Smooth muscle cell (in vitro differentiated cells): ENCODE results near the gene HLCS. TPM values are rescaled to one million over a fixed set of nuclear protein-coding genes. Genes with fewer than 3 reads are reported as not detected.

ENCODE experiments used
- DNase-seq: peaks from one replicate; lab custom pipeline; 2025; ENCODE audit not compliant: unreplicated experiment; lab: John Stamatoyannopoulos, UW
- H2AFZ ChIP-seq: fragments of 200-600 bp; sonication (generic); 2 replicates; pipeline ENCODE4 v1.6.0; 2016; ENCODE audit warnings: antibody characterized with exemption, low read depth, mild to moderate bottlenecking
- H3F3A ChIP-seq: fragments of 200-600 bp; sonication (generic); 2 replicates; pipeline ENCODE4 v1.6.0; 2017; ENCODE audit warnings: antibody characterized with exemption, low read depth
- H3K27ac ChIP-seq: fragments of 200-600 bp; sonication (generic); 2 replicates; pipeline ENCODE4 v1.5.1; 2016; ENCODE audit warnings: low read depth, mild to moderate bottlenecking
- H3K27me3 ChIP-seq: fragments of 200-600 bp; sonication (generic); 2 replicates; pipeline ENCODE4 v1.6.1; 2016; ENCODE audit warnings: low read depth, mild to moderate bottlenecking
- H3K36me3 ChIP-seq: fragments of 200-600 bp; sonication (generic); 2 replicates; pipeline ENCODE4 v1.5.1; 2016; ENCODE audit warnings: low read depth
- H3K4me1 ChIP-seq: fragments of 200-600 bp; sonication (generic); 2 replicates; pipeline ENCODE4 v1.5.1; 2016; ENCODE audit warnings: low read depth
- H3K4me2 ChIP-seq: fragments of 200-600 bp; sonication (generic); 2 replicates; pipeline ENCODE4 v1.6.0; 2016; ENCODE audit warnings: mild to moderate bottlenecking
- H3K4me3 ChIP-seq: fragments of 200-600 bp; sonication (generic); 2 replicates; pipeline ENCODE4 v1.5.1; 2016; ENCODE audit warnings: mild to moderate bottlenecking
- H3K79me2 ChIP-seq: fragments of 200-600 bp; sonication (generic); 2 replicates; pipeline ENCODE4 v1.6.0; 2016; ENCODE audit warnings: low read depth, mild to moderate bottlenecking
- H3K9ac ChIP-seq: fragments of 200-600 bp; sonication (generic); 2 replicates; pipeline ENCODE4 v1.6.0; 2016; ENCODE audit warnings: low read depth
- H3K9me3 ChIP-seq: fragments of 200-600 bp; sonication (generic); replicated peaks from 2 replicates; pipeline ENCODE4 v1.5.1; 2016; ENCODE audit warnings: low read depth
- H4K20me1 ChIP-seq: fragments of 200-600 bp; sonication (generic); 2 replicates; pipeline ENCODE4 v1.6.0; 2016; ENCODE audit warnings: low read depth
- CTCF ChIP-seq: fragments of 200-600 bp; sonication (generic); IDR thresholded peaks from 2 replicates; pipeline ENCODE4 v1.5.1; 2017; ENCODE audit warnings: borderline replicate concordance, mild to moderate bottlenecking, antibody characterized with exemption; ENCODE audit not compliant: insufficient read depth, poor library complexity, severe bottlenecking
- WGBS: methylation state at CpG from one replicate; pipeline ENCODE4 v1.1.7; 2016; ENCODE audit warnings: low lambda C conversion rate; 5-methylcytosine and 5-hydroxymethylcytosine counted together
- polyA plus RNA-seq: library from polyadenylated mRNA; unstranded; fragments of >200 nt; fragmentation: Nextera tagmentation; extraction: Ambion mirVana; gene quantifications from 2 replicates; pipeline ENCODE4 v1.2.1, GENCODE V29; 2016
- total RNA-seq: library from RNA; depleted of rRNA; stranded (reverse); fragments of >200 nt; gene quantifications from 2 replicates; pipeline ENCODE4 v1.2.3, GENCODE V29; 2014

Gene HLCS
- total and polyA plus RNA-seq, 2 experiments from 2014 or later = 7.5 to 20.6 TPM

- no peaks in the 10 kb centered on the region for H3K27me3 ChIP-seq
- no peaks in the 10 kb centered on the region for H3K79me2 ChIP-seq
- no peaks in the 10 kb centered on the region for H3F3A ChIP-seq
- no peak overlapping the region for H2AFZ ChIP-seq
- no peak for TF ChIP-seq CTCF
- H3K9me3 ChIP-seq = no peaks in the 10 kb centered on the region
- no peak overlapping the region for H3K4me3 ChIP-seq
- no peaks in the 10 kb centered on the region for H4K20me1 ChIP-seq
- no peak overlapping the region for H3K9ac ChIP-seq
- H3K4me1 ChIP-seq = peaks cover 6% of the 10 kb centered on the region
- no peak overlapping the region for H3K27ac ChIP-seq
- H3K36me3 ChIP-seq = no peaks in the 10 kb centered on the region
- 88% methylated on average over 3 of the region's 3 CpGs for WGBS
- no peak for DNase-seq
- no peak overlapping the region for H3K4me2 ChIP-seq
Measured at GRCh38 chr21:36916718-36917117, 49.8 kb downstream of the HLCS start.

GRCh38 chr21:36915696-36916245 is 50.7 kb downstream of the HLCS start:
- DNase-seq = no peak
- H3K9ac ChIP-seq = no peak overlapping the region

GRCh38 chr21:36915014-36915695 is 51.3 kb downstream of the HLCS start:
- H3K4me1 ChIP-seq = peaks cover 6% of the 10 kb centered on the region
- H2AFZ ChIP-seq = no peak overlapping the region
- no peak overlapping the region for H3K27ac ChIP-seq
- WGBS = 97% methylated on average over 17 of the region's 17 CpGs
- H3F3A ChIP-seq = no peaks in the 10 kb centered on the region
- H3K36me3 ChIP-seq = no peaks in the 10 kb centered on the region
- H3K9me3 ChIP-seq = no peaks in the 10 kb centered on the region
- TF ChIP-seq CTCF = no peak
- H3K4me2 ChIP-seq = no peak overlapping the region
- no peaks in the 10 kb centered on the region for H3K27me3 ChIP-seq
- no peaks in the 10 kb centered on the region for H3K79me2 ChIP-seq
- no peaks in the 10 kb centered on the region for H4K20me1 ChIP-seq
- H3K4me3 ChIP-seq = no peak overlapping the region
- H3K9ac ChIP-seq = no peak overlapping the region
- DNase-seq = no peak

More at GRCh38 chr21:36915696-36916245, 50.7 kb downstream of the HLCS start:
- Histone ChIP-seq H4K20me1 (no peaks in the 10 kb centered on the region), H3K27ac (no peak overlapping the region), H2AFZ (no peak overlapping the region), H3K27me3 (no peaks in the 10 kb centered on the region), H3F3A (no peaks in the 10 kb centered on the region), H3K4me2 (no peak overlapping the region), H3K9me3 (no peaks in the 10 kb centered on the region), H3K4me1 (peaks cover 6% of the 10 kb centered on the region), H3K79me2 (no peaks in the 10 kb centered on the region), H3K36me3 (no peaks in the 10 kb centered on the region), H3K4me3 (no peak overlapping the region)
- WGBS = 94% methylated on average over 8 of the region's 8 CpGs
- no peak for TF ChIP-seq CTCF
